Measurements from ENCODE around the gene SCN9A. TPM values are rescaled to one million over a fixed set of nuclear protein-coding genes. Genes with fewer than 3 reads are reported as not detected.

The SCN9A gene
- total RNA-seq, 2 experiments from 2014 or later, result 0.15 TPM

GRCh38 chr2:166302036-166302435 lies 73.7 kb downstream of the SCN9A start:
- H3K27me3 Mint-ChIP-seq, result no peaks in the 10 kb centered on the region
- no peak for DNase-seq
- H3K4me1 Mint-ChIP-seq, result no peaks in the 10 kb centered on the region
- no peaks in the 10 kb centered on the region for H3K9me3 Mint-ChIP-seq
- H3K27ac Mint-ChIP-seq, result no peak overlapping the region
- H3K36me3 Mint-ChIP-seq (ENCODE audit: low read depth), result no peaks in the 10 kb centered on the region
- H3K4me3 Mint-ChIP-seq, result no peak overlapping the region
- ChIA-PET POLR2A (no interaction called here), CTCF (no interaction called here)

- no peak for DNase-seq
- ChIA-PET CTCF (no interaction called here), POLR2A (no interaction called here)
- Mint-ChIP-seq H3K9me3 (no peaks in the 10 kb centered on the region), H3K36me3 (ENCODE audit: low read depth) (no peaks in the 10 kb centered on the region), H3K27ac (no peak overlapping the region), H3K27me3 (no peaks in the 10 kb centered on the region), H3K4me1 (no peaks in the 10 kb centered on the region), H3K4me3 (no peak overlapping the region)
Observed at GRCh38 chr2:166297951-166298350, 77.8 kb downstream of the SCN9A start.

GRCh38 chr2:166293984-166294383 lies 81.8 kb downstream of the SCN9A start:
- Mint-ChIP-seq H3K27ac (no peak overlapping the region), H3K36me3 (ENCODE audit: low read depth) (no peaks in the 10 kb centered on the region)
- CTCF ChIA-PET, result no interaction called here

GRCh38 chr2:166285215-166285614 lies 90.5 kb downstream of the SCN9A start:
- H3K27me3 Mint-ChIP-seq, result no peaks in the 10 kb centered on the region
- no peak overlapping the region for H3K4me3 Mint-ChIP-seq
- H3K4me1 Mint-ChIP-seq, result no peaks in the 10 kb centered on the region
- ChIA-PET CTCF (no interaction called here), POLR2A (no interaction called here)
- DNase-seq, result no peak
- peaks cover 2% of the 10 kb centered on the region for H3K9me3 Mint-ChIP-seq
- H3K27ac Mint-ChIP-seq, result no peak overlapping the region
- H3K36me3 Mint-ChIP-seq (ENCODE audit: low read depth), result no peaks in the 10 kb centered on the region

More at GRCh38 chr2:166293984-166294383, 81.8 kb downstream of the SCN9A start:
- H3K4me1 Mint-ChIP-seq, result no peaks in the 10 kb centered on the region
- POLR2A ChIA-PET, result no interaction called here
- no peak for DNase-seq
- no peaks in the 10 kb centered on the region for H3K27me3 Mint-ChIP-seq
- no peak overlapping the region for H3K4me3 Mint-ChIP-seq
- H3K9me3 Mint-ChIP-seq, result peaks cover 2% of the 10 kb centered on the region

GRCh38 chr2:166284359-166284758 lies 91.4 kb downstream of the SCN9A start:
- ChIA-PET CTCF (no interaction called here), POLR2A (no interaction called here)
- Mint-ChIP-seq H3K9me3 (no peaks in the 10 kb centered on the region), H3K27ac (no peak overlapping the region), H3K4me3 (no peak overlapping the region), H3K27me3 (no peaks in the 10 kb centered on the region), H3K36me3 (ENCODE audit: low read depth) (no peaks in the 10 kb centered on the region), H3K4me1 (no peaks in the 10 kb centered on the region)
- DNase-seq, result no peak

GRCh38 chr2:166282154-166282553 lies 93.6 kb downstream of the SCN9A start:
- no peak for DNase-seq
- Mint-ChIP-seq H3K9me3 (no peaks in the 10 kb centered on the region), H3K27me3 (no peaks in the 10 kb centered on the region), H3K4me1 (no peaks in the 10 kb centered on the region), H3K27ac (no peak overlapping the region), H3K36me3 (ENCODE audit: low read depth) (no peaks in the 10 kb centered on the region), H3K4me3 (no peak overlapping the region)
- POLR2A ChIA-PET, result no interaction called here
- CTCF ChIA-PET, result no interaction called here

GRCh38 chr2:166278856-166279255 lies 96.9 kb downstream of the SCN9A start:
- DNase-seq, result no peak
- H3K36me3 Mint-ChIP-seq (ENCODE audit: low read depth), result no peaks in the 10 kb centered on the region
- ChIA-PET CTCF (no interaction called here), POLR2A (no interaction called here)
- no peak overlapping the region for H3K27ac Mint-ChIP-seq
- H3K9me3 Mint-ChIP-seq, result no peaks in the 10 kb centered on the region
- H3K4me3 Mint-ChIP-seq, result no peak overlapping the region
- no peaks in the 10 kb centered on the region for H3K4me1 Mint-ChIP-seq
- H3K27me3 Mint-ChIP-seq, result no peaks in the 10 kb centered on the region

- Mint-ChIP-seq H3K4me3 (no peak overlapping the region), H3K27ac (no peak overlapping the region), H3K9me3 (no peaks in the 10 kb centered on the region), H3K36me3 (ENCODE audit: low read depth) (no peaks in the 10 kb centered on the region), H3K27me3 (no peaks in the 10 kb centered on the region), H3K4me1 (no peaks in the 10 kb centered on the region)
- CTCF ChIA-PET, result no interaction called here
- DNase-seq, result no peak
- POLR2A ChIA-PET, result no interaction called here
Observed at GRCh38 chr2:166270376-166270775, 105.4 kb downstream of the SCN9A start.

GRCh38 chr2:166269322-166269721 lies 106.4 kb downstream of the SCN9A start:
- no peak overlapping the region for H3K27ac Mint-ChIP-seq
- DNase-seq, result no peak
- H3K9me3 Mint-ChIP-seq, result no peaks in the 10 kb centered on the region
- CTCF ChIA-PET, result no interaction called here
- no peak overlapping the region for H3K4me3 Mint-ChIP-seq
- H3K4me1 Mint-ChIP-seq, result no peaks in the 10 kb centered on the region
- H3K36me3 Mint-ChIP-seq (ENCODE audit: low read depth), result no peaks in the 10 kb centered on the region
- H3K27me3 Mint-ChIP-seq, result no peaks in the 10 kb centered on the region
- POLR2A ChIA-PET, result interaction anchor here (0.6 kb wide), 1 partner anchor 1221 kb away, joined by 3 read pairs; no protein-coding TSS in a partner anchor

- no peak overlapping the region for H3K4me3 Mint-ChIP-seq
- no peaks in the 10 kb centered on the region for H3K4me1 Mint-ChIP-seq
- no peaks in the 10 kb centered on the region for H3K36me3 Mint-ChIP-seq (ENCODE audit: low read depth)
- ChIA-PET POLR2A (no interaction called here), CTCF (no interaction called here)
- H3K27ac Mint-ChIP-seq, result no peak overlapping the region
- H3K9me3 Mint-ChIP-seq, result no peaks in the 10 kb centered on the region
- no peak for DNase-seq
- no peaks in the 10 kb centered on the region for H3K27me3 Mint-ChIP-seq
Observed at GRCh38 chr2:166257859-166258258, 117.9 kb downstream of the SCN9A start.

GRCh38 chr2:166256896-166257295 lies 118.8 kb downstream of the SCN9A start:
- Mint-ChIP-seq H3K27ac (no peak overlapping the region), H3K4me1 (no peaks in the 10 kb centered on the region), H3K4me3 (no peak overlapping the region), H3K9me3 (no peaks in the 10 kb centered on the region), H3K27me3 (no peaks in the 10 kb centered on the region), H3K36me3 (ENCODE audit: low read depth) (no peaks in the 10 kb centered on the region)
- ChIA-PET POLR2A (no interaction called here), CTCF (interaction anchor here (0.6 kb wide), 1 partner anchor 119 kb away, joined by 3 read pairs; no protein-coding TSS in a partner anchor)
- DNase-seq, result no peak

- no peak overlapping the region for H3K27ac Mint-ChIP-seq
- no peaks in the 10 kb centered on the region for H3K9me3 Mint-ChIP-seq
- no peak overlapping the region for H3K4me3 Mint-ChIP-seq
- H3K27me3 Mint-ChIP-seq, result no peaks in the 10 kb centered on the region
- CTCF ChIA-PET, result no interaction called here
- no peaks in the 10 kb centered on the region for H3K36me3 Mint-ChIP-seq (ENCODE audit: low read depth)
- POLR2A ChIA-PET, result no interaction called here
- DNase-seq, result no peak
- H3K4me1 Mint-ChIP-seq, result no peaks in the 10 kb centered on the region
Observed at GRCh38 chr2:166249318-166249717, 126.4 kb downstream of the SCN9A start.

- H3K27me3 Mint-ChIP-seq, result no peaks in the 10 kb centered on the region
- H3K4me1 Mint-ChIP-seq, result no peaks in the 10 kb centered on the region
- no peak overlapping the region for H3K4me3 Mint-ChIP-seq
- no peaks in the 10 kb centered on the region for H3K9me3 Mint-ChIP-seq
- POLR2A ChIA-PET, result no interaction called here
- CTCF ChIA-PET, result no interaction called here
- no peaks in the 10 kb centered on the region for H3K36me3 Mint-ChIP-seq (ENCODE audit: low read depth)
- no peak for DNase-seq
- H3K27ac Mint-ChIP-seq, result no peak overlapping the region
Observed at GRCh38 chr2:166246901-166247300, 128.8 kb downstream of the SCN9A start.

GRCh38 chr2:166242309-166242708 lies 133.4 kb downstream of the SCN9A start:
- CTCF ChIA-PET, result no interaction called here
- no peaks in the 10 kb centered on the region for H3K27me3 Mint-ChIP-seq
- POLR2A ChIA-PET, result no interaction called here
- H3K4me1 Mint-ChIP-seq, result no peaks in the 10 kb centered on the region
- no peak for DNase-seq
- H3K27ac Mint-ChIP-seq, result no peak overlapping the region
- no peaks in the 10 kb centered on the region for H3K36me3 Mint-ChIP-seq (ENCODE audit: low read depth)
- no peaks in the 10 kb centered on the region for H3K9me3 Mint-ChIP-seq
- no peak overlapping the region for H3K4me3 Mint-ChIP-seq
